Panc1 (cell line): ENCODE measurements around the gene NUP50. TPM values are rescaled to one million over a fixed set of nuclear protein-coding genes. Genes with fewer than 3 reads are reported as not detected.

Experiments used
- ATAC-seq: fragments of 200-7000 bp; cut with Tn5 transposase; 2 replicates; pipeline ENCODE4 v1.9.1; 2020; ENCODE audit warnings: mild to moderate bottlenecking, moderate library complexity
- BruUV-seq: library from RNA; stranded (reverse); fragments of 400-500 nt; replicated peaks from 2 replicates; lab custom pipeline; 2021; lab: Mats Ljungman, UMichigan
- CTCF ChIA-PET: fragments of 300-600 bp; sonication (Branson Sonifier 250); formaldehyde crosslinking; loops from one replicate; lab custom pipeline; 2022; ENCODE audit warnings: antibody characterized with exemption; lab: Charles Lee
- POLR2A ChIA-PET: fragments of 300-600 bp; sonication (Branson Sonifier 250); formaldehyde crosslinking; loops from one replicate; lab custom pipeline; 2022; ENCODE audit warnings: antibody characterized with exemption; lab: Charles Lee
- DNase-seq: peaks from one replicate; pipeline ENCODE4 v3.0.0-alpha.2; 2010; ENCODE audit warnings: low read depth, low spot score
- H3K27ac ChIP-seq: 2 replicates; pipeline ENCODE4 v1.5.1; 2011; ENCODE audit warnings: mild to moderate bottlenecking, low read length, inconsistent platforms
- H3K27me3 ChIP-seq: fragments of 200-500 bp; sonication (Bioruptor generic); 2 replicates; pipeline ENCODE4 v1.6.0; 2014; ENCODE audit warnings: low read length, inconsistent platforms; ENCODE audit not compliant: control insufficient read depth, insufficient read depth
- H3K36me3 ChIP-seq: fragments of 200-500 bp; sonication (Bioruptor generic); 2 replicates; pipeline ENCODE4 v1.5.1; 2014; ENCODE audit warnings: inconsistent platforms, mild to moderate bottlenecking, low read length, moderate library complexity; ENCODE audit not compliant: control insufficient read depth, insufficient read depth
- H3K4me1 ChIP-seq: 2 replicates; pipeline ENCODE4 v1.5.1; 2011; ENCODE audit warnings: inconsistent platforms, mild to moderate bottlenecking, low read length, moderate library complexity; ENCODE audit not compliant: control insufficient read depth, insufficient read depth
- H3K4me3 ChIP-seq, 2 experiments: 2 replicates each; pipeline ENCODE4 v1.5.1; 2011 to 2012; ENCODE audit warnings: low read depth in 2 of 2, low read length in 2 of 2, mild to moderate bottlenecking in 2 of 2, inconsistent platforms in 1 of 2, moderate library complexity in 1 of 2
- H3K9me3 ChIP-seq: fragments of 200-500 bp; sonication (Bioruptor generic); 2 replicates; pipeline ENCODE4 v1.5.1; 2014; ENCODE audit warnings: low read depth, mild to moderate bottlenecking, inconsistent platforms, low read length, moderate library complexity; ENCODE audit not compliant: control insufficient read depth, insufficient read depth
- CTCF ChIP-seq: fragments of 450-650 bp; IDR thresholded peaks from 2 replicates; pipeline ENCODE4 v1.5.1; 2017; ENCODE audit warnings: mild to moderate bottlenecking
- POLR2AphosphoS5 ChIP-seq: IDR thresholded peaks from 2 replicates; pipeline ENCODE4 v1.6.1; 2012; ENCODE audit warnings: mild to moderate bottlenecking, low read depth, low read length, moderate library complexity
- REST ChIP-seq, 2 experiments: IDR thresholded peaks; 2 replicates each; pipeline ENCODE4 v1.6.1; 2011 to 2012; ENCODE audit warnings: low read depth in 2 of 2, control low read depth in 1 of 2, low read length in 1 of 2, mild to moderate bottlenecking in 1 of 2, moderate library complexity in 1 of 2; ENCODE audit not compliant: insufficient read depth in 1 of 2
- SIN3A ChIP-seq: IDR thresholded peaks from 2 replicates; pipeline ENCODE4 v1.6.1; 2012; ENCODE audit warnings: low read depth, mild to moderate bottlenecking, low read length, moderate library complexity, borderline replicate concordance; ENCODE audit not compliant: insufficient read depth
- TCF7L2 ChIP-seq: IDR thresholded peaks from 2 replicates; pipeline ENCODE4 v1.6.1; 2011; ENCODE audit warnings: mild to moderate bottlenecking, low read depth, low read length, inconsistent platforms
- in situ Hi-C: cut with HindIII; loops from 2 replicates; pipeline ENCODE4 v1.10.0; 2016; ENCODE audit warnings: low sequenced_read_pairs, low pct_unique_long_range_greater_than_20kb
- intact Hi-C: fragments of 100-400 bp; cut with micrococcal nuclease; formaldehyde crosslinking; loops from one replicate; pipeline ENCODE4 v1.10.0; 2022; ENCODE audit not compliant: unreplicated experiment
- total RNA-seq: library from RNA; stranded (reverse); gene quantifications from one replicate; pipeline ENCODE4 v1.2.1, GENCODE V29; 2021; ENCODE audit not compliant: unreplicated experiment

Gene NUP50
- total RNA-seq, 1 experiment from 2014 or later: 52.1 TPM

- in situ Hi-C loops: no loop called here
- Histone ChIP-seq H3K9me3 (no peaks in the 10 kb centered on the region), H3K4me3 (no peak overlapping the region), H3K36me3 (peaks cover 8% of the 10 kb centered on the region), H3K27me3 (no peaks in the 10 kb centered on the region), H3K27ac (no peak overlapping the region), H3K4me1 (no peaks in the 10 kb centered on the region)
- intact Hi-C loops: no loop called here
- ChIA-PET POLR2A (no interaction called here), CTCF (interaction anchor here (0.6 kb wide), 1 partner anchor 445 kb away, joined by 8 read pairs; no protein-coding TSS in a partner anchor)
- DNase-seq: no peak
- TF ChIP-seq CTCF: no peak
- no peak for TF ChIP-seq POLR2AphosphoS5
- no peak for TF ChIP-seq TCF7L2
- no peak for TF ChIP-seq SIN3A
- no peak for TF ChIP-seq REST (IDR thresholded peaks at IDR 0.05; ENCODE audit: insufficient read depth in 1 of 2, low read depth in 2 of 2, low read length in 1 of 2)
- no TSS peak for BruUV-seq
- ATAC-seq: no peak
Measured at GRCh38 chr22:45181240-45181639, 17.5 kb downstream of the NUP50 start.

GRCh38 chr22:45181766-45182165 lies 18.0 kb downstream of the NUP50 start:
- no peaks in the 10 kb centered on the region for H3K4me1 ChIP-seq
- in situ Hi-C loops: no loop called here
- TF ChIP-seq POLR2AphosphoS5 (no peak), CTCF (no peak), REST (IDR thresholded peaks at IDR 0.05; ENCODE audit: insufficient read depth in 1 of 2, low read depth in 2 of 2, low read length in 1 of 2) (no peak), TCF7L2 (no peak), SIN3A (no peak)
- CTCF ChIA-PET: no interaction called here
- H3K36me3 ChIP-seq: peaks cover 8% of the 10 kb centered on the region
- H3K27me3 ChIP-seq: no peaks in the 10 kb centered on the region
- H3K4me3 ChIP-seq: no peak overlapping the region
- no peaks in the 10 kb centered on the region for H3K9me3 ChIP-seq
- POLR2A ChIA-PET: no interaction called here
- ATAC-seq: no peak
- BruUV-seq: no TSS peak
- intact Hi-C loops: no loop called here
- no peak for DNase-seq
- H3K27ac ChIP-seq: no peak overlapping the region
